SH-SY5Y (cell line): ENCODE data around the gene CCDC88A.

Experiments
- GATA2 ChIP-seq: IDR thresholded peaks from 2 replicates; pipeline ENCODE4 v1.6.1; 2011; ENCODE audit warnings: mild to moderate bottlenecking, low read depth, low read length
- GATA3 ChIP-seq: IDR thresholded peaks from 2 replicates; pipeline ENCODE4 v1.6.1; 2011; ENCODE audit warnings: low read depth, mild to moderate bottlenecking, low read length, moderate library complexity

Gene CCDC88A

GRCh38 chr2:55327470-55328230 is 92.0 kb downstream of the CCDC88A start:
- no peak for TF ChIP-seq GATA3
- no peak for TF ChIP-seq GATA2

- no peak for TF ChIP-seq GATA2
- no peak for TF ChIP-seq GATA3
These were observed 104.7 kb downstream of the CCDC88A start for GRCh38 chr2:55314985-55315384.

GRCh38 chr2:55311444-55311870 is 108.2 kb downstream of the CCDC88A start:
- no peak for TF ChIP-seq GATA2
- no peak for TF ChIP-seq GATA3

GRCh38 chr2:55309446-55309845 is 110.2 kb downstream of the CCDC88A start:
- TF ChIP-seq GATA2, result no peak
- no peak for TF ChIP-seq GATA3

GRCh38 chr2:55302241-55302640 is 117.4 kb downstream of the CCDC88A start:
- TF ChIP-seq GATA2 (no peak), GATA3 (no peak)

- TF ChIP-seq GATA2 (no peak), GATA3 (no peak)
These were observed 118.4 kb downstream of the CCDC88A start for GRCh38 chr2:55301277-55301676.

GRCh38 chr2:55296393-55296792 is 123.3 kb downstream of the CCDC88A start:
- no peak for TF ChIP-seq GATA2
- TF ChIP-seq GATA3, result no peak

GRCh38 chr2:55283083-55283482 is 136.6 kb downstream of the CCDC88A start:
- TF ChIP-seq GATA3 (no peak), GATA2 (no peak)

- TF ChIP-seq GATA2 (no peak), GATA3 (no peak)
These were observed 137.3 kb downstream of the CCDC88A start for GRCh38 chr2:55282110-55282917.

GRCh38 chr2:55277310-55277709 is 142.3 kb downstream of the CCDC88A start:
- no peak for TF ChIP-seq GATA2
- TF ChIP-seq GATA3, result no peak

GRCh38 chr2:55269645-55269990 is 150.0 kb downstream of the CCDC88A start:
- TF ChIP-seq GATA3, result no peak
- TF ChIP-seq GATA2, result no peak

- no peak for TF ChIP-seq GATA2
- TF ChIP-seq GATA3, result no peak
These were observed 150.6 kb downstream of the CCDC88A start, which contains the start of gene MTIF2 for GRCh38 chr2:55268907-55269644. TSS of gene MTIF2 (minus strand) at chr2:55269231. CDS start at chr2:55263858, 5,373 bp downstream.

GRCh38 chr2:55268288-55268906 is 151.3 kb downstream of the CCDC88A start:
- no peak for TF ChIP-seq GATA2
- no peak for TF ChIP-seq GATA3

GRCh38 chr2:55252832-55253231 is 166.8 kb downstream of the CCDC88A start:
- no peak for TF ChIP-seq GATA3
- no peak for TF ChIP-seq GATA2
